Measurements from ENCODE around the gene MIA. TPM values are rescaled to one million over a fixed set of nuclear protein-coding genes. Genes with fewer than 3 reads are reported as not detected.
A peak's percentile ranks its signal among the peaks of the same experiment; 100 is the strongest.

Gene MIA
- total and polyA plus RNA-seq, 2 experiments from 2014 or later = not detected

DNA sequence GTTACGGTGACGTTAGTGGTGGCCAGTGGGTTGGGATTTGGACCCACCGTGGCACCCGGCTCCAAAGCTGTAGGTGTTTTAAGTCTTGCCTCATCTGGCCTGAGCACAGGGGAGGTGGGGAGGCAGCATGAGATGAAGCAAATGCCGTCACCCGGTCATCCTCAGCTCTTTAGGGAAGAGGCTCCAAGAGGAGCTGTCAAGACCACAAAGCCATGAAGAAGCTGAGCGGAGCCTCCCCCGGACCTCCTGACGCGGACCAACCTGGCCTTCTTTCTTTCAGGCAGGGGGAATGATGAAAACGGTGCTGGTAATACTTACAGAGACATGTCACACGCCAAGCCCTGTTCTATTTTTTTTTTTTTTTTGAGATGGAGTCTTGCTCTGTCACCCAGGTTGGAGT, 32.4 kb upstream of the MIA start:
- H3K27me3 ChIP-seq (replicated peaks; ENCODE audit: insufficient read depth) = no peaks in the 10 kb centered on the region
- peaks cover 36% of the 10 kb centered on the region for H3F3A ChIP-seq (ENCODE audit: insufficient read depth)
- TF ChIP-seq EZH2 (IDR thresholded peaks at IDR 0.05; ENCODE audit: insufficient read depth, poor library complexity, severe bottlenecking) (no peak), EZH2phosphoT487 (IDR thresholded peaks at IDR 0.05; ENCODE audit: insufficient read depth, low read depth) (no peak)
- H3K4me1 ChIP-seq (ENCODE audit: insufficient read depth) = peaks cover 27% of the 10 kb centered on the region
- H3K4me3 ChIP-seq = no peak overlapping the region
- H3K27ac ChIP-seq = no peak overlapping the region
- no peaks in the 10 kb centered on the region for H3K36me3 ChIP-seq (ENCODE audit: low read depth)
- no peak overlapping the region for H3K4me2 ChIP-seq (ENCODE audit: unreplicated experiment)
- H3K9me3 ChIP-seq (ENCODE audit: low read depth) = no peaks in the 10 kb centered on the region
- no peaks in the 10 kb centered on the region for H3K79me2 ChIP-seq (ENCODE audit: insufficient read depth)
- WGBS, 2 experiments (ENCODE audit: low coverage in 1 of 2, low lambda C conversion rate in 2 of 2, missing lambda C conversion rate in 2 of 2) = 90 to 91% methylated on average over 12 of the region's 12 CpGs
- in situ Hi-C loops (cut with MboI) = no loop called here
- DNase-seq = no peak
- no peak overlapping the region for H3K9ac ChIP-seq
- no peaks in the 10 kb centered on the region for H3K9me2 ChIP-seq (ENCODE audit: insufficient read depth)
- H4K20me1 ChIP-seq (ENCODE audit: insufficient read depth) = no peaks in the 10 kb centered on the region
- H2AFZ ChIP-seq = no peak overlapping the region

DNA sequence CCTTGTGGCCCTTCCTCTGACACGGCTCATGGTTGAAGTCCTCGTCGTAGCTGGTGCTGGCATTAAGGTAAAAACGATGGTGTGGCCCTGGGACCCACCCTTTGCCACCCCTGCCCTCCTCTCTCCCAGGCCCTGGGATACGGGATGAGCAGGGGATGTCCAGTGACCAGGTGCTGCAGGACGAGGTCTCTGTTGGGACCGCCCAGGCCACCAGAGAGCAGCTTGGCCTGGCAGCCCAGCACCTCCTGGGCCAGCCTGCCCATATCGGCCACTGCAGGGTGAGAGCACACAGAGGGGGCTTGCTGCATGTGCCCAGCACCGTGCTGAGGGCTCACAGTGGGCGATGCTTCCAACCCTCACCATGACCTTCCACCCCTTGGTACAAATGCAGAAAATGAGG, 31.4 kb upstream of the MIA start:
- Histone ChIP-seq H3K9ac (no peak overlapping the region), H3K9me2 (ENCODE audit: insufficient read depth) (no peaks in the 10 kb centered on the region), H3K4me3 (no peak overlapping the region), H3K4me2 (ENCODE audit: unreplicated experiment) (no peak overlapping the region), H3K36me3 (ENCODE audit: low read depth) (no peaks in the 10 kb centered on the region), H3F3A (ENCODE audit: insufficient read depth) (peaks cover 29% of the 10 kb centered on the region), H4K20me1 (ENCODE audit: insufficient read depth) (no peaks in the 10 kb centered on the region), H3K27me3 (replicated peaks; ENCODE audit: insufficient read depth) (no peaks in the 10 kb centered on the region), H3K9me3 (ENCODE audit: low read depth) (no peaks in the 10 kb centered on the region), H3K4me1 (ENCODE audit: insufficient read depth) (peaks cover 27% of the 10 kb centered on the region), H3K27ac (no peak overlapping the region), H2AFZ (no peak overlapping the region), H3K79me2 (ENCODE audit: insufficient read depth) (no peaks in the 10 kb centered on the region)
- WGBS, 2 experiments (ENCODE audit: low coverage in 1 of 2, low lambda C conversion rate in 2 of 2, missing lambda C conversion rate in 2 of 2) = 87 to 97% methylated on average over 8 of the region's 10 CpGs
- TF ChIP-seq EZH2 (IDR thresholded peaks at IDR 0.05; ENCODE audit: insufficient read depth, poor library complexity, severe bottlenecking) (no peak), EZH2phosphoT487 (IDR thresholded peaks at IDR 0.05; ENCODE audit: insufficient read depth, low read depth) (no peak)
- no peak for DNase-seq
- in situ Hi-C loops (cut with MboI) = no loop called here

DNA sequence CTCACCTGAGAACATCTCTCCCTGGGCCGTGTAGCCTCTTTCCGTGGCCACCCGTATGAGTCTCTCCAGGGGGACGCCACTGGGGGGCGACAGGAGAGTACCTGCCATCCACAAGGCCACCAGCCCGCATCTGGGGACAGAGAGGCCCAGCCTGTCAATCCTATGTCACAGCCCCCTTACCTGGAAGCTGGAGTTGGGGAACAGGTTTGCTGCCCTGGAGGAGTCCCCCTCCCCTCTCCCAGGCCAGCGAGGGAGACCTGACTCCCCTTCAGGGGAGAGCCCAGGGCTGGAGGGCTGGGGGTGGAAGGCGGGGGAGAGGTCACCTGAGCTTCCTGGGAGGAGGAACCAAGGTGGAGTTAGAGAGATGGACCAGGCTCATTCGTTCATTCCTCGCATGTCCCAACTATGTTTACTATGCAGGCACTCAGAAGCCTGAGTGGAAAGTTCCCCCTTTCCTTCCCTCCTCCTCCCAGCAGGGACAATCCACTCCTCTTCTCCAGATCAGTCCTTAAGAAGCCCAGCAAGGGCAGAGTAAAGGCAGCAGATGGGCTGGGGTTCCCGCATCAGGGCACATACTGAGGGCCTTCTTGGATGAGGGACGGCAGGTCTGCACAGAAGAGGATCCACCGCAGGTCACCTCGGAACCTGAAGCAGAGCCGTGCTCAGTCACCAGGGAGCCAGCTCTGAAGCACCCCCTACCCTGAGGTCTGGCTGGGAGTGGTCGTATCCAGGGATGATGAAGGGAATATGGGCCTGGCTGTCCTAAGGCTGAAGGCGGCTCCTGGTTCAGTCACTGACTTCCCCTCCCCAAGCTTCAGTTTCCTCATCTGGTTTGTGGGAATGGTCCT, 30.5 kb upstream of the MIA start:
- no peaks in the 10 kb centered on the region for H3K27me3 ChIP-seq (replicated peaks; ENCODE audit: insufficient read depth)
- H3K79me2 ChIP-seq (ENCODE audit: insufficient read depth) = peaks cover 8% of the 10 kb centered on the region
- 80% methylated on average over 13 to 17 of the region's 17 CpGs for WGBS, 2 experiments (ENCODE audit: low coverage in 1 of 2, low lambda C conversion rate in 2 of 2, missing lambda C conversion rate in 2 of 2)
- H4K20me1 ChIP-seq (ENCODE audit: insufficient read depth) = no peaks in the 10 kb centered on the region
- in situ Hi-C loops (cut with MboI) = no loop called here
- H3K4me2 ChIP-seq (ENCODE audit: unreplicated experiment) = peak overlapping the region; percentile 43
- H3K36me3 ChIP-seq (ENCODE audit: low read depth) = no peaks in the 10 kb centered on the region
- H3K9me2 ChIP-seq (ENCODE audit: insufficient read depth) = no peaks in the 10 kb centered on the region
- peak overlapping the region; percentile 43 for H3K27ac ChIP-seq
- peak overlapping the region; percentile 34 for H3K9ac ChIP-seq
- no peaks in the 10 kb centered on the region for H3K9me3 ChIP-seq (ENCODE audit: low read depth)
- no peak for DNase-seq
- peaks cover 33% of the 10 kb centered on the region for H3K4me1 ChIP-seq (ENCODE audit: insufficient read depth)
- H2AFZ ChIP-seq = peak overlapping the region; percentile 45; the same call in 1 of the 2 replicates
- no peak overlapping the region for H3K4me3 ChIP-seq
- H3F3A ChIP-seq (ENCODE audit: insufficient read depth) = peaks cover 23% of the 10 kb centered on the region
- no peak for TF ChIP-seq EZH2 (IDR thresholded peaks at IDR 0.05; ENCODE audit: insufficient read depth, poor library complexity, severe bottlenecking)
- TF ChIP-seq EZH2phosphoT487 (IDR thresholded peaks at IDR 0.05; ENCODE audit: insufficient read depth, low read depth) = no peak

DNA sequence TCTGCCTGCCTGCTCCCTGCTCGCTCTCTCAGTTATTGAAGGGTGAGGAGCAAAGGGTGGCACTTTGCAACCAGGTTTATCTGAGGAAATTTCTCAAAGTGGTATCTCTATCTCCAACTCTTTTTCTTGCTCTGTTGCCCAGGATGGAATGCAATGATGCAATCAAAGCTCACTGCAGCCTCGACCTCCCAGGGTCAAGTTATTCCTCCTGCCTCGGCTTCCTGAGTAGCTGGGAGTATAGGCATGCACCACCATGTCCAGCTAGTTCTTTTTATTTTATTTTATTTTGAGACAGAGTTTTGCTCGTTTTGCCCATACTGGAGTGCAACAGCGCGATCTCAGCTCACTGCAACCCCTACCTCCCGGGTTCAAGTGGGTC, 29.9 kb upstream of the MIA start:
- Histone ChIP-seq H3K36me3 (ENCODE audit: low read depth) (no peaks in the 10 kb centered on the region), H3K9me2 (ENCODE audit: insufficient read depth) (no peaks in the 10 kb centered on the region), H3K4me3 (no peak overlapping the region), H3K9ac (peak overlapping the region; percentile 34), H3K27me3 (replicated peaks; ENCODE audit: insufficient read depth) (no peaks in the 10 kb centered on the region), H3K4me2 (ENCODE audit: unreplicated experiment) (peak overlapping the region; percentile 43), H3K79me2 (ENCODE audit: insufficient read depth) (peaks cover 12% of the 10 kb centered on the region), H2AFZ (peak overlapping the region; percentile 45; the same call in 1 of the 2 replicates), H3F3A (ENCODE audit: insufficient read depth) (peaks cover 17% of the 10 kb centered on the region; the same call in 1 of the 2 replicates), H4K20me1 (ENCODE audit: insufficient read depth) (no peaks in the 10 kb centered on the region), H3K9me3 (ENCODE audit: low read depth) (no peaks in the 10 kb centered on the region), H3K27ac (peak overlapping the region; percentile 43), H3K4me1 (ENCODE audit: insufficient read depth) (peaks cover 29% of the 10 kb centered on the region)
- WGBS, 2 experiments (ENCODE audit: low coverage in 1 of 2, low lambda C conversion rate in 2 of 2, missing lambda C conversion rate in 2 of 2) = 75 to 76% methylated on average over 7 of the region's 7 CpGs
- in situ Hi-C loops (cut with MboI) = no loop called here
- TF ChIP-seq EZH2 (IDR thresholded peaks at IDR 0.05; ENCODE audit: insufficient read depth, poor library complexity, severe bottlenecking) (no peak), EZH2phosphoT487 (IDR thresholded peaks at IDR 0.05; ENCODE audit: insufficient read depth, low read depth) (no peak)
- peak; percentile 50 for DNase-seq

All from GM23248 (cell line).